ENCODE data around the gene MAPK12. TPM values are rescaled to one million over a fixed set of nuclear protein-coding genes. Genes with fewer than 3 reads are reported as not detected.
A peak's percentile ranks its signal among the peaks of the same experiment; 100 is the strongest.
"Not testable (repeated sequence)": the region's sequence is repeated elsewhere in the genome, so short reads cannot be mapped to it uniquely, and the experiment has no call there.

Gene MAPK12
- total RNA-seq, 1 donor from 2014 or later = 17.2 TPM

- Histone ChIP-seq H3K36me3 (peaks cover 44% of the 10 kb centered on the region), H3K4me3 (no peak overlapping the region), H3K9me3 (replicated peaks) (no peaks in the 10 kb centered on the region), H3K4me1 (peaks cover 41% of the 10 kb centered on the region), H3K27ac (replicated peaks) (peak overlapping the region; percentile 44), H3K27me3 (ENCODE audit: low read depth) (peaks cover 11% of the 10 kb centered on the region)
- peak; percentile 54 for DNase-seq
- TF ChIP-seq CTCF (IDR thresholded peaks at IDR 0.05; ENCODE audit: borderline replicate concordance) = peak; percentile 48
- intact Hi-C loops (cut with micrococcal nuclease) = loop anchor here (5.0 kb wide), 1 partner anchor 53 kb away; the partner anchor contains the start of gene DENND6B
Measured at GRCh38 chr22:50274311-50274710, 12.8 kb upstream of the MAPK12 start.

- Histone ChIP-seq H3K4me1 (peaks cover 47% of the 10 kb centered on the region), H3K36me3 (peaks cover 38% of the 10 kb centered on the region), H3K27me3 (ENCODE audit: low read depth) (peaks cover 11% of the 10 kb centered on the region), H3K27ac (replicated peaks) (peak overlapping the region; percentile 44)
- not testable (repeated sequence) for H3K9me3 ChIP-seq (replicated peaks); DNase-seq; H3K4me3 ChIP-seq
- intact Hi-C loops (cut with micrococcal nuclease) = loop anchor here (5.0 kb wide), 1 partner anchor 54 kb away; the partner anchor contains the start of gene DENND6B
Measured at GRCh38 chr22:50273781-50274180, 12.3 kb upstream of the MAPK12 start.

- Histone ChIP-seq H3K27me3 (ENCODE audit: low read depth) (peaks cover 11% of the 10 kb centered on the region), H3K4me1 (peaks cover 51% of the 10 kb centered on the region), H3K36me3 (peaks cover 34% of the 10 kb centered on the region)
- not testable (repeated sequence) for H3K4me3 ChIP-seq; DNase-seq; H3K9me3 ChIP-seq (replicated peaks); H3K27ac ChIP-seq (replicated peaks)
- intact Hi-C loops (cut with micrococcal nuclease) = loop anchor here (5.0 kb wide), 1 partner anchor 54 kb away; the partner anchor contains the start of gene DENND6B
Measured at GRCh38 chr22:50273352-50273751, 11.9 kb upstream of the MAPK12 start.

GRCh38 chr22:50272044-50272802, 10.7 kb upstream of the MAPK12 start:
- intact Hi-C loops (cut with micrococcal nuclease) = loop anchor here (5.0 kb wide), 1 partner anchor 55 kb away; the partner anchor contains the start of gene DENND6B
- H3K27me3 ChIP-seq (ENCODE audit: low read depth) = peaks cover 11% of the 10 kb centered on the region
- TF ChIP-seq CTCF (IDR thresholded peaks at IDR 0.05; ENCODE audit: borderline replicate concordance) = no peak
- no peaks in the 10 kb centered on the region for H3K9me3 ChIP-seq (replicated peaks)
- peak overlapping the region; percentile 67 for H3K4me3 ChIP-seq
- peaks cover 62% of the 10 kb centered on the region for H3K4me1 ChIP-seq
- no peak for DNase-seq
- H3K36me3 ChIP-seq = peaks cover 23% of the 10 kb centered on the region
- H3K27ac ChIP-seq (replicated peaks) = peak overlapping the region; percentile 87

- peak; percentile 71 for DNase-seq
- Histone ChIP-seq H3K27me3 (ENCODE audit: low read depth) (peaks cover 11% of the 10 kb centered on the region), H3K9me3 (replicated peaks) (no peaks in the 10 kb centered on the region), H3K27ac (replicated peaks) (peak overlapping the region; percentile 87), H3K4me1 (peaks cover 69% of the 10 kb centered on the region), H3K36me3 (peaks cover 16% of the 10 kb centered on the region), H3K4me3 (peak overlapping the region; percentile 67)
- intact Hi-C loops (cut with micrococcal nuclease) = loop anchor here (5.0 kb wide), 1 partner anchor 56 kb away; the partner anchor contains the start of gene DENND6B
- peak; percentile 22 for TF ChIP-seq CTCF (IDR thresholded peaks at IDR 0.05; ENCODE audit: borderline replicate concordance)
Measured at GRCh38 chr22:50271519-50271970, 10.1 kb upstream of the MAPK12 start.

GRCh38 chr22:50270666-50271394, 9.3 kb upstream of the MAPK12 start:
- DNase-seq = peak; percentile 73
- peak overlapping the region; percentile 67 for H3K4me3 ChIP-seq
- H3K27ac ChIP-seq (replicated peaks) = peak overlapping the region; percentile 87
- intact Hi-C loops (cut with micrococcal nuclease) = loop anchor here (5.0 kb wide), 1 partner anchor 56 kb away; the partner anchor contains the start of gene DENND6B
- TF ChIP-seq CTCF (IDR thresholded peaks at IDR 0.05; ENCODE audit: borderline replicate concordance) = no peak
- H3K27me3 ChIP-seq (ENCODE audit: low read depth) = peaks cover 11% of the 10 kb centered on the region
- H3K9me3 ChIP-seq (replicated peaks) = no peaks in the 10 kb centered on the region
- H3K36me3 ChIP-seq = peaks cover 10% of the 10 kb centered on the region
- H3K4me1 ChIP-seq = peaks cover 71% of the 10 kb centered on the region

Measured in left ventricle myocardium inferior (tissue), 1 donor.